Nephron progenitor cell (in vitro differentiated cells): ENCODE measurements around the gene GSDMA.
"Not testable (repeated sequence)": the region's sequence is repeated elsewhere in the genome, so short reads cannot be mapped to it uniquely, and the experiment has no call there.

Source experiments
- DNase-seq: peaks from one replicate; pipeline ENCODE4 v3.0.0; 2021
- H3K27ac Mint-ChIP-seq: 2 replicates; pipeline ENCODE4 v1.8.0; 2021; ENCODE audit warnings: mild to moderate bottlenecking, moderate library complexity, mixed read lengths
- H3K27me3 Mint-ChIP-seq: 2 replicates; pipeline ENCODE4 v1.8.0; 2021; ENCODE audit warnings: mild to moderate bottlenecking, low read depth, mixed read lengths; ENCODE audit not compliant: poor library complexity
- H3K36me3 Mint-ChIP-seq: 2 replicates; pipeline ENCODE4 v1.8.0; 2021; ENCODE audit warnings: low read depth, mixed read lengths
- H3K4me1 Mint-ChIP-seq: 2 replicates; pipeline ENCODE4 v1.8.0; 2021; ENCODE audit warnings: mixed read lengths
- H3K4me3 Mint-ChIP-seq: 2 replicates; pipeline ENCODE4 v1.8.0; 2021; ENCODE audit warnings: mild to moderate bottlenecking, moderate library complexity, mixed read lengths
- H3K9me3 Mint-ChIP-seq: 2 replicates; pipeline ENCODE4 v1.8.0; 2021; ENCODE audit warnings: mild to moderate bottlenecking, moderate library complexity, mixed read lengths
- CTCF ChIP-seq: fragments of 200-600 bp; sonication (generic); IDR thresholded peaks from 2 replicates; pipeline ENCODE4 v1.5.0; 2021; ENCODE audit warnings: antibody characterized with exemption

The GSDMA gene

GRCh38 chr17:39943702-39944392 lies 19.0 kb upstream of the GSDMA start:
- H3K27me3 Mint-ChIP-seq = peaks cover 9% of the 10 kb centered on the region
- H3K27ac Mint-ChIP-seq = no peak overlapping the region
- H3K9me3 Mint-ChIP-seq = no peaks in the 10 kb centered on the region

GRCh38 chr17:39944393-39944711 lies 18.5 kb upstream of the GSDMA start:
- Mint-ChIP-seq H3K4me1 (peaks cover 71% of the 10 kb centered on the region), H3K9me3 (no peaks in the 10 kb centered on the region), H3K27me3 (peaks cover 9% of the 10 kb centered on the region), H3K4me3 (no peak overlapping the region), H3K27ac (no peak overlapping the region), H3K36me3 (no peaks in the 10 kb centered on the region)
- TF ChIP-seq CTCF = no peak
- DNase-seq = no peak

More at GRCh38 chr17:39943702-39944392, 19.0 kb upstream of the GSDMA start:
- Mint-ChIP-seq H3K4me3 (no peak overlapping the region), H3K4me1 (peaks cover 71% of the 10 kb centered on the region), H3K36me3 (no peaks in the 10 kb centered on the region)
- DNase-seq = no peak
- TF ChIP-seq CTCF = no peak

GRCh38 chr17:39946551-39947330 lies 16.1 kb upstream of the GSDMA start:
- no peak for DNase-seq
- H3K36me3 Mint-ChIP-seq = no peaks in the 10 kb centered on the region
- H3K27ac Mint-ChIP-seq = peak overlapping the region; percentile 71
- TF ChIP-seq CTCF = no peak
- H3K27me3 Mint-ChIP-seq = peaks cover 13% of the 10 kb centered on the region
- H3K9me3 Mint-ChIP-seq = no peaks in the 10 kb centered on the region
- no peak overlapping the region for H3K4me3 Mint-ChIP-seq
- peaks cover 72% of the 10 kb centered on the region for H3K4me1 Mint-ChIP-seq

- not testable (repeated sequence) for H3K4me3 Mint-ChIP-seq, H3K9me3 Mint-ChIP-seq, H3K36me3 Mint-ChIP-seq, DNase-seq
- H3K27ac Mint-ChIP-seq = peak overlapping the region; percentile 83
- H3K27me3 Mint-ChIP-seq = peaks cover 13% of the 10 kb centered on the region
- H3K4me1 Mint-ChIP-seq = peaks cover 70% of the 10 kb centered on the region
Measured at GRCh38 chr17:39948489-39948828, 14.3 kb upstream of the GSDMA start.

GRCh38 chr17:39949028-39949427 lies 13.8 kb upstream of the GSDMA start:
- H3K27me3 Mint-ChIP-seq = peaks cover 13% of the 10 kb centered on the region
- no peaks in the 10 kb centered on the region for H3K9me3 Mint-ChIP-seq
- no peaks in the 10 kb centered on the region for H3K36me3 Mint-ChIP-seq
- peak overlapping the region; percentile 83 for H3K27ac Mint-ChIP-seq
- H3K4me1 Mint-ChIP-seq = peaks cover 73% of the 10 kb centered on the region
- TF ChIP-seq CTCF = no peak
- DNase-seq = no peak
- H3K4me3 Mint-ChIP-seq = no peak overlapping the region

- H3K27ac Mint-ChIP-seq = no peak overlapping the region
- no peak overlapping the region for H3K4me3 Mint-ChIP-seq
- peaks cover 13% of the 10 kb centered on the region for H3K27me3 Mint-ChIP-seq
- H3K36me3 Mint-ChIP-seq = no peaks in the 10 kb centered on the region
- DNase-seq = peak; percentile 22
- H3K9me3 Mint-ChIP-seq = no peaks in the 10 kb centered on the region
- H3K4me1 Mint-ChIP-seq = peaks cover 67% of the 10 kb centered on the region
- TF ChIP-seq CTCF = no peak
Measured at GRCh38 chr17:39950871-39951348, 11.9 kb upstream of the GSDMA start.
